NCI-H748 (cell line): ENCODE measurements around the gene TMEM179.

Experiments
- DNase-seq: peaks from one replicate; lab custom pipeline; 2025; ENCODE audit not compliant: unreplicated experiment; lab: John Stamatoyannopoulos, UW

The TMEM179 gene

GRCh38 chr14:104573930-104574329, 30.6 kb downstream of the TMEM179 start:
- no peak for DNase-seq

DNA sequence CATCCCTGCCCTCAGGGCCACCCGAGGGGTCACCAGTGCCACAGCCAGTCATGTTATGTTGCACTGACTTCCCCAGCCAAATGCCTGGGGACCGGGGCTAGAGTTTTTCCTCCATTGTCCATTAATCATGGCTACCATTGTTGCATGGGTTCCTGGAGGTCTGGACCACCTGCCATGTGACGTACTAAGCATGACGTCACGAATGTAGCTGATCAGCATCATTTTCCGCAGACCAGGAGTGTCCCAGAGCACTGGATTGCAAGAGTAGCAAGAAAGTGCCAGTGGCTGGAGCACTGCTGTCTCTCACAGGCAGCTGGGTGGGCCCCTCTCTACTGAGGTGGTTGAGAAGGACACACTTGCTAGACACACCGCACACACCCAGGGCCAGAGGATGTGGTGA, 31.9 kb downstream of the TMEM179 start:
- DNase-seq, result no peak

DNA sequence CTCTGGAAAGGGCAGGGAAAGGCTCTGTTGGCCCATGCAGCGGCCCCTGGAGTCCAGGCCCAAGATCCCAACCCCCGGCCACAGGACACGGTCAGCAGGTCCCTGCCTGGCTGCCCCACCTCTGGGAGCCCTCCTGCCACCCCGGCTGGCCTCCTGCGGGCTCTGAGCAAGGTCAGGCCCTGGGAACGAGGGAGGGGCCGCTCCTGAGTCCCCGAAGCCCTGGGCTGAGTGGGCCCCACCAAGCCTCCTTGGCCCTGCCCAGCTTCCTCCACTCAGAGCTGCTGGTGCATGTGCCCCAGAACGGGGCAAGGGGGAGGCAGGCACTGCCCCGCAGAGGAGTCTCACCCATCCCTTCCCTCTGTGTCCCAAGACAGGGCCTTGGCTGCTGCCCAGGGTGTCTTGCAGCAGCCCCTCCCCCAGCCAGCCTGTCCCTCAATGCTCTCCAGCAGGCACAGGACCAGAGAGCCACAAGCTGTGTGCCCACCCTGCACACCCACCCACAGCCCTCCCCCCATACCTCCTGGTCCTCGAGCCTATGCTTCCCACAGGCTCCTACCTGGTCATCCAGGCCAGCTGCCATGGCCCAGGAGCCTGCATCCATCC, 32.4 kb downstream of the TMEM179 start:
- no peak for DNase-seq

GRCh38 chr14:104571246-104571645, 33.3 kb downstream of the TMEM179 start:
- no peak for DNase-seq

- DNase-seq, result no peak
These were observed 35.1 kb downstream of the TMEM179 start for GRCh38 chr14:104569435-104569834.

GRCh38 chr14:104568620-104569019, 36.0 kb downstream of the TMEM179 start:
- no peak for DNase-seq

DNA sequence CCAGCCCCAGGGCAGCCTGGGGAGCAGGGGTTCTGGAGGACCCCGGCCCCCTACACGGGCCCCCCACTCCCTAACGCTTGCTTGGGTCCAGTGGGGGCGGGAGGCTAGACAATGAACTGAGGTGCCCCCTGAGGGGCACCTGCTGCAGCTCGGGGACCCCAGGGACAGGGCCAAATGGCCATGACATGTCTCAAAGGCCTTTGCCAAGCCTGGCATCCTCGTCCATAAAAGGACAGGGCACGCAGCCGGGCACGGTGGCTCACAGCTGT, 36.7 kb downstream of the TMEM179 start:
- DNase-seq, result no peak

DNA sequence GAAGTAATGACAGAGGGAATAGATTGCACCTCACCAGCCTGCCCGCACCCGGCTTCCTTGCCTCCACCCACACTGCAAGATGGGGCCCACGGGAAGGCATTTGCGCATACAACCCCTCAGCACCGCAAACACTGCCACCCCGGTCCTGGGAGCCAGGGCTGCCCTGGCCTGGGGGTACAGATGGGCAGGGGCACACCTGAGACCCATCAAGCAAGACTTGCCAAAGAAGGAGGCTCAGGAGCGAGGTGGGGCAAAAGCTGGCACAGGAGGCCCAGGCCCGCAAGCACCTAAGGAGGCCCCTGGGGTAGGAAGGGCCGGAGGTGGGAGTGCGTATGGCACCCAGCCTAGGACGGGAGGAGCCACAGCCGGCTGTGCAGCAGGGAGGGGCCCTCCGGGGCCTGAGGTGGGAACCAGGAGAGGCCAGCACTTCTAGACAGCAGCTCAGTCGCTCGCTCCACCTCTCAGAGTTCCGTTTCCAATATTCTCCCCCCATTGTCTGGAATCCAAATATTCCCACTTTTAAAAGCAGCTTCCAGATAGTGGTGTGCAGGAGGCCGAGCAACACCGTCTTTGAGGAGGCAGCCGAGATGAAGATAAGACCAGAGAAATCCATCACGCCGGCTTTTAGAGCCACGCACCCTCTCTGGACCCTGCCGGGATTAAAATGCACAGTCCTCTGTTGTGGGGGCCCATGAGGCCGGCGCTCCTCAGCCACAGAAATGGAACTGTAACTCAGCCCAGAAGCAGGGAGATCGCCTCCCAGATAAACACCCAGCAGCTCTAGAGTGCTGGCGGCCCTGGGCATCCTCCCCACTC, 37.2 kb downstream of the TMEM179 start:
- no peak for DNase-seq

DNA sequence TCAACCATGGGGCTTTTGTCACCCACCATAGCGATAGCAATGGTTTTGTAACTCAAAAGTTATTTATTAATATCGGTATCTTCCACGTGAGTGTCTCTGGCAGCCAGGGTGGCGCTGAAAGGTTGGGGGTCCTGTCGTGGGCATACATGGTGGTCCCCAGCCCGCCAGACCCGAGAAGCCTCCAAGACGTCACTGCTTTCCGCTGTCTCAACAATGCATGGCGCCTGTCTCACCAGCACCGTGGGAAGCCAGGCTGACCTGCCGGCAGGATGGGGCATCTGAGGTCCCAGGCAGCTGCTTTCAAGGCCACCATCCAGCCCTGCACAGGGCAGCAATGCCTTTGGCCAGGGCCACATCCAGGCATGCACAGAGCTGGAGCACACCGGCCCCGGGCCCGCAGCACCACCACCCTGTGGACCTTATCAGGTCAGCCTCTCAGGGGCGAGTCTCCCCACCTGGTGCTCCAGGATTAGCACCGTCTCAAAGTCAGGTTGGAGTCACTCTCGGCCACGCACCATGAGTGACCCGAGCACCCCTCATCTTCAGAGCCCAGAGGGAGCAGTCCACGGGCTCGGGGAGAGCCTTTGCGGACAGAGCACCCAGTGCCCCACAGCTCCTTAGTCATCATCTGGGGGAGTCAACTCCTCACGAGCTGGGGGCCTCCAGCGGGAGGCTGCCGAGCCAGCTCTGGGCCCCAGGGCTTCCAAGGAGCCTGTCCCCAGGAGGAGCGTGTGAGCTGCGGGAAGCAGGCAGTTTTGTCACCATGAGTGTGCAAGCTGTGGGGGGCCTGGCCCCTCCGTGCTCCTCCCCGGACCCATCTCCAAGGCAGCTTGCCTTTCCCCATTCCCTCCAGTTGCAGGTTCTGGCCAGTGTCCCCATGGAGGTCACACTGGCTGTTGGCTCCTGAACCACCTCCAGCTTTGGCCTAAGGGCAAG, 39.6 kb downstream of the TMEM179 start:
- DNase-seq, result no peak

- DNase-seq, result peak; percentile 76
These were observed 40.6 kb downstream of the TMEM179 start for GRCh38 chr14:104563742-104564615.

- DNase-seq, result no peak
These were observed 41.3 kb downstream of the TMEM179 start for GRCh38 chr14:104563191-104563741.

GRCh38 chr14:104562606-104563005, 42.0 kb downstream of the TMEM179 start:
- no peak for DNase-seq

DNA sequence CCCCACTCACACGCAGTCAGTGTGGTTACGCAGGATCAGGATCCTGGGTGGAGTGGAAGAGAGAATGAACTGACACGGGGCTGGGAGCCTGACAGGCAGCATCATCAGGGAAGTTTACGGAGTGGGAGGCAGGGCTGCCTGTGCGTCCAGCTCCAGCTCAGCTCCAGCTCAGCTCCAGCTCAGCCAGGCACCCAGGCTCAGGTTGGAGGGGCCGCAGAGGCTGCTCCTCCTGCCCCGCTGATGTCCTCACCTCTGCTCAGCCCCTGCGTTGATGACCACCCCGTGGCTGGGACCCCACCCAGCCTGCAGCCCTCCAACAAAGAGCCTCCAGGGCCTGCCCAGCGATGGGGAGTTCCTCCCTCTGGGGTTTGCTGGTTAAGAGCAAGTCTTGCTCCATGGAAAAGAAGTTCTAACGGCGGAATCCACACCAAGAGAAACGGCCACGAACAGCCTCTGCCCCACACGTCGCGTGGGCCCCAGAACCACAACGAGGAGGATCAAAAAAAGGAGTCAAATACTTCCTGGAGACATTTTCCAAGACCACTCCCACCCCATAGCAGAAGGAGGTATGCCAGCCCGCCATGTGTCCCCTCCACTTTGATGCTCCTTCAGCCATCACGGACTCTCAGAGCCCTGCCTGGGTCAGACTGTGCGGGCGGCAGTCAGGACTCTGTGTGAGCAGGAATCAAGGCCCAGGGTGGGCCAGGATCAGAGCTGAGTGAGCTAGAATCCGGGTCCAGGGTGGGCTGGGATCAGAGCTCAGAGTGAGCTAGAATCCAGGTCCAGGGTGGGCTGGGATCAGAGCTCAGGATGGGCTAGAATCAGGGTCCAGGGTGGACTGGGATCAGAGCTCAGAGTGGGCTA, 42.7 kb downstream of the TMEM179 start:
- no peak for DNase-seq

DNA sequence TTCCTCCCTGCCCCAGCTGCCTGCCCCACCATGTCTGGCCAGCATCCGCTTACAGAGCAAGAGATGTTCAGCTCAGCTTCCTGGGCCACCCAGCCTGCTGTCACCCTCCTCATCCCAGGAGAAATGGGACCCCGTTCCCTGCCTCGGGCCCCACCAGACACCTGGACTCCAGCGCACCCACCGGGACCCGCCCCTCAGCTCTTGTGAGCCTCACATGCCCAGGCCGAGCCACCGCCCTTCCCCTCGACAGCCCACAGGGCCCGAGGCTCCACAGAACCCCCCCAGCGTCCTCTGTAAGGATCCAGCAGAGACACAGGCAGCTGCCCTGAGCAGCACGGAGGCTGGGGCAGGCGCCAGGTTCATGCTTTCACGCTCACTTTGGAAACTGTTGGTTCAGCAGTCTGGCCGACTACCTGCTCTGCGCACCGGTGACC, 43.4 kb downstream of the TMEM179 start:
- peak; percentile 17 for DNase-seq

GRCh38 chr14:104560586-104560945, 44.0 kb downstream of the TMEM179 start:
- no peak for DNase-seq

GRCh38 chr14:104559804-104560585, 44.6 kb downstream of the TMEM179 start:
- no peak for DNase-seq

DNA sequence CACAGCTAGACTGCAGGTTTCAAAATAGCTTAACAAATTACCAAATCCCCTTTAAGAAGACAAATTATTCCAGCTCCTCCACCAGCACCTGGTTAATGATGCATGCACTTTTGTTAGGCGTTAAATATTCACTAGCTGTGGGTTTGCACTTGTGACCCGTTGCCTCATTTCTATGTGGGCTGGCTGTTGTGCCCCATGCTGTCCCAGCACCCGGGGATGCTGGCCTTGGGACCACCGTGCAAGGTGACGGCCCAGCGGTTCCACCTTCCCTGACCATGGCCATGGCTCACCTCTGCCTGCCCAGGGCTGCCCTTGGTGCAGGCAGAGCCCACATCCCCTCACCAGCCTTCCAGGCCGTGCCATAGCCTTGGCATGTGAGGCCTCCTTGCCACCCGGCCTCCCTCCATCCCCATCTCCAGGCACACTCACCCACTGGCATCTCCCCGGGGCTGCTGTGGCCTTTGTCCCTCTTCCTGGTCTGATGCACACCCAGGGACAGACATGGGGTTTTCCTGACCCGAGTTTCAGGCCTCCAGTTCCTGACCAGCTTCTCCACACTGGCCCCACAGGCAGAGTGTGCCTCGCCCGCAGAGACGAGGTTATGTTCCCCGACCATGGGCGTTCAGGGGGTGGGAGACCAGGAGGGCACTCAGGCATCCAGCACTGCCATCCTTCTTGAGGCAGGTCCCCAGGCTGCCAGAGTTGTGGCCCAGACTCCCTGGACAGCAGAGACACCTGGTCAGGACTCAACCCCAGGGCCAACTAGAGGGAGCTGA, 45.4 kb downstream of the TMEM179 start:
- DNase-seq, result no peak
